Measurements from ENCODE around the gene COA8. TPM values are rescaled to one million over a fixed set of nuclear protein-coding genes. Genes with fewer than 3 reads are reported as not detected.

The COA8 gene
- total and polyA plus RNA-seq, 2 of the 13 experiments (the other 11 are each of a cell fraction or from before 2014, with no cell fraction given), result 10.9 to 25.1 TPM

DNA sequence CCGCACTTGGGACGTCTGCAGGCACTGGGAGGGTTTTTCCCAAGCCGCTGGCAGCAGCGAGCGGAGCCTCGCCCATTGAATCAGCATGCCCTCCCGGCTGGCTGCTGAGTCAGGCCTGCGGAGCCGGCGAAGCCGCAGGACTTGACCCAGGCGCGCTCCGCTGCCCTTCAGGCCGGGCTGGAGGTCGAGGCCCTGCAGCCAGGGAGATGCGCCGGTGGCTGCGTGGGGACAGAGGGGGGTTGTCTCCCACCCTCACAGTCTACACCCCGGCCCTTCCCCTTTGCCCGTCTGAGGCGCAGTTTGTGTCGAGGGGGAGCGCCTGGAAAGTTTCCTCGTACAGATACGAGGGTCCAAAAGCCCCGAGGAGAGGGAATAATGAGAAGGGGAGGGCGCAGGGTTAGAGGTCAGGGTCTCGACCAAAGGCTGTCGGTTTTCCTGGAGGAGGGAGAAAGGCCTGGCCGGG is 65.5 kb downstream of the COA8 start (continued):
- TF ChIP-seq ATF6 (CRISPR knock-in tag; conservative IDR thresholded peaks at IDR 0.05) (no peak), MEIS1 (CRISPR knock-in tag; IDR thresholded peaks at IDR 0.05; ENCODE audit: borderline replicate concordance) (no peak), SYNCRIP (IDR thresholded peaks at IDR 0.05; ENCODE audit: insufficient read depth, low read depth, low read length) (no peak), NFE2 (CRISPR knock-in tag; IDR thresholded peaks at IDR 0.05) (no peak), ZNF607 (CRISPR knock-in tag; IDR thresholded peaks at IDR 0.05; ENCODE audit: borderline replicate concordance) (peak; percentile 63), EHMT2 (IDR thresholded peaks at IDR 0.05; ENCODE audit: borderline replicate concordance, low read depth, low read length) (no peak), ATF7 (IDR thresholded peaks at IDR 0.05) (no peak), ATF7 (CRISPR knock-in tag; IDR thresholded peaks at IDR 0.05) (no peak), ZNF180 (CRISPR knock-in tag; IDR thresholded peaks at IDR 0.05; ENCODE audit: borderline replicate concordance, low read depth) (no peak), ARNTL (CRISPR knock-in tag; IDR thresholded peaks at IDR 0.05) (no peak), PBX2 (CRISPR knock-in tag; IDR thresholded peaks at IDR 0.05) (no peak), PCBP1 (IDR thresholded peaks at IDR 0.05; ENCODE audit: borderline replicate concordance, low read depth, low read length) (no peak), BCLAF1 (IDR thresholded peaks at IDR 0.05) (no peak), ZNF33A (CRISPR knock-in tag; IDR thresholded peaks at IDR 0.05; ENCODE audit: borderline replicate concordance) (no peak)
- TF ChIP-seq, protein P1, sequence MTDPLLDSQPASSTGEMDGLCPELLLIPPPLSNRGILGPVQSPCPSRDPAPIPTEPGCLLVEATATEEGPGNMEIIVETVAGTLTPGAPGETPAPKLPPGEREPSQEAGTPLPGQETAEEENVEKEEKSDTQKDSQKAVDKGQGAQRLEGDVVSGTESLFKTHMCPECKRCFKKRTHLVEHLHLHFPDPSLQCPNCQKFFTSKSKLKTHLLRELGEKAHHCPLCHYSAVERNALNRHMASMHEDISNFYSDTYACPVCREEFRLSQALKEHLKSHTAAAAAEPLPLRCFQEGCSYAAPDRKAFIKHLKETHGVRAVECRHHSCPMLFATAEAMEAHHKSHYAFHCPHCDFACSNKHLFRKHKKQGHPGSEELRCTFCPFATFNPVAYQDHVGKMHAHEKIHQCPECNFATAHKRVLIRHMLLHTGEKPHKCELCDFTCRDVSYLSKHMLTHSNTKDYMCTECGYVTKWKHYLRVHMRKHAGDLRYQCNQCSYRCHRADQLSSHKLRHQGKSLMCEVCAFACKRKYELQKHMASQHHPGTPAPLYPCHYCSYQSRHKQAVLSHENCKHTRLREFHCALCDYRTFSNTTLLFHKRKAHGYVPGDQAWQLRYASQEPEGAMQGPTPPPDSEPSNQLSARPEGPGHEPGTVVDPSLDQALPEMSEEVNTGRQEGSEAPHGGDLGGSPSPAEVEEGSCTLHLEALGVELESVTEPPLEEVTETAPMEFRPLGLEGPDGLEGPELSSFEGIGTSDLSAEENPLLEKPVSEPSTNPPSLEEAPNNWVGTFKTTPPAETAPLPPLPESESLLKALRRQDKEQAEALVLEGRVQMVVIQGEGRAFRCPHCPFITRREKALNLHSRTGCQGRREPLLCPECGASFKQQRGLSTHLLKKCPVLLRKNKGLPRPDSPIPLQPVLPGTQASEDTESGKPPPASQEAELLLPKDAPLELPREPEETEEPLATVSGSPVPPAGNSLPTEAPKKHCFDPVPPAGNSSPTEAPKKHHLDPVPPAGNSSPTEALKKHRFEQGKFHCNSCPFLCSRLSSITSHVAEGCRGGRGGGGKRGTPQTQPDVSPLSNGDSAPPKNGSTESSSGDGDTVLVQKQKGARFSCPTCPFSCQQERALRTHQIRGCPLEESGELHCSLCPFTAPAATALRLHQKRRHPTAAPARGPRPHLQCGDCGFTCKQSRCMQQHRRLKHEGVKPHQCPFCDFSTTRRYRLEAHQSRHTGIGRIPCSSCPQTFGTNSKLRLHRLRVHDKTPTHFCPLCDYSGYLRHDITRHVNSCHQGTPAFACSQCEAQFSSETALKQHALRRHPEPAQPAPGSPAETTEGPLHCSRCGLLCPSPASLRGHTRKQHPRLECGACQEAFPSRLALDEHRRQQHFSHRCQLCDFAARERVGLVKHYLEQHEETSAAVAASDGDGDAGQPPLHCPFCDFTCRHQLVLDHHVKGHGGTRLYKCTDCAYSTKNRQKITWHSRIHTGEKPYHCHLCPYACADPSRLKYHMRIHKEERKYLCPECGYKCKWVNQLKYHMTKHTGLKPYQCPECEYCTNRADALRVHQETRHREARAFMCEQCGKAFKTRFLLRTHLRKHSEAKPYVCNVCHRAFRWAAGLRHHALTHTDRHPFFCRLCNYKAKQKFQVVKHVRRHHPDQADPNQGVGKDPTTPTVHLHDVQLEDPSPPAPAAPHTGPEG (CRISPR knock-in tag; IDR thresholded peaks at IDR 0.05), result no peak
- TF ChIP-seq, protein P2, sequence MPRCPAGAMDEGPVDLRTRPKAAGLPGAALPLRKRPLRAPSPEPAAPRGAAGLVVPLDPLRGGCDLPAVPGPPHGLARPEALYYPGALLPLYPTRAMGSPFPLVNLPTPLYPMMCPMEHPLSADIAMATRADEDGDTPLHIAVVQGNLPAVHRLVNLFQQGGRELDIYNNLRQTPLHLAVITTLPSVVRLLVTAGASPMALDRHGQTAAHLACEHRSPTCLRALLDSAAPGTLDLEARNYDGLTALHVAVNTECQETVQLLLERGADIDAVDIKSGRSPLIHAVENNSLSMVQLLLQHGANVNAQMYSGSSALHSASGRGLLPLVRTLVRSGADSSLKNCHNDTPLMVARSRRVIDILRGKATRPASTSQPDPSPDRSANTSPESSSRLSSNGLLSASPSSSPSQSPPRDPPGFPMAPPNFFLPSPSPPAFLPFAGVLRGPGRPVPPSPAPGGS (CRISPR knock-in tag; IDR thresholded peaks at IDR 0.05), result no peak; the same call in 1 of the 2 replicates

Data from HepG2 (cell line).